Endothelial cell of umbilical vein (primary cell): ENCODE data around the gene GRID1. TPM values are rescaled to one million over a fixed set of nuclear protein-coding genes. Genes with fewer than 3 reads are reported as not detected.

Source experiments
- BruUV-seq: library from RNA; stranded (reverse); fragments of 400-500 nt; replicated peaks from 2 replicates; lab custom pipeline; 2021; lab: Mats Ljungman, UMichigan
- CTCF ChIA-PET: fragments of 300-600, 350-600 bp; sonication (Branson Sonifier 250); formaldehyde crosslinking; loops from one replicate; lab custom pipeline; 2021; ENCODE audit warnings: antibody characterized with exemption, inconsistent platforms; lab: Charles Lee
- POLR2A ChIA-PET: fragments of 300-600, 350-600 bp; sonication (Branson Sonifier 250); formaldehyde crosslinking; loops from one replicate; lab custom pipeline; 2021; ENCODE audit warnings: antibody characterized with exemption, inconsistent platforms; lab: Charles Lee
- DNase-seq: peaks from one replicate; pipeline ENCODE4 v3.0.0-alpha.2; 2011; ENCODE audit warnings: low read depth, low spot score
- FAIRE-seq: peaks from 2 replicates; lab custom pipeline; 2011; peaks lifted over from hg19 to GRCh38; lab: Jason Lieb, UNC
- H2AFZ ChIP-seq: 2 replicates; pipeline ENCODE4 v1.6.0; 2012; ENCODE audit warnings: low read depth, low read length, control low read depth, inconsistent platforms
- H3K27ac ChIP-seq: 2 replicates; pipeline ENCODE4 v1.5.1; 2011; ENCODE audit warnings: low read depth, mild to moderate bottlenecking, control low read depth, low read length, moderate library complexity; ENCODE audit not compliant: insufficient read depth
- H3K27me3 ChIP-seq, 2 experiments: 2 replicates each; pipeline versions ENCODE4 v1.6.0 to v1.6.1; 2011; ENCODE audit warnings: low read length in 2 of 2, mixed read lengths in 1 of 2; ENCODE audit not compliant: control insufficient read depth in 2 of 2, insufficient read depth in 2 of 2
- H3K36me3 ChIP-seq, 2 experiments: 2 replicates in 1 of 2; 3 replicates in 1 of 2; pipeline ENCODE4 v1.5.1; 2011; ENCODE audit warnings: low read length in 2 of 2, mild to moderate bottlenecking in 1 of 2, moderate library complexity in 1 of 2; ENCODE audit not compliant: control insufficient read depth in 2 of 2, insufficient read depth in 2 of 2; ENCODE audit errors: extremely low read depth in 1 of 2
- H3K4me1 ChIP-seq: 3 replicates; pipeline ENCODE4 v1.5.1; 2011; ENCODE audit warnings: mild to moderate bottlenecking, low read length; ENCODE audit not compliant: control insufficient read depth, insufficient read depth; ENCODE audit errors: extremely low read depth
- H3K4me2 ChIP-seq: 2 replicates; pipeline ENCODE4 v1.6.1; 2011; ENCODE audit warnings: low read length, control low read depth, mixed read lengths; ENCODE audit not compliant: insufficient read depth
- H3K4me3 ChIP-seq, 3 experiments: fragments of 200-600 bp in 1 of 3; sonication (generic), shearing (Covaris generic) in 1 of 3; replicated peaks in 1 of 3; 2 replicates each; pipeline ENCODE4 v1.5.1; 2011 to 2016; ENCODE audit warnings: control low read depth in 3 of 3, low read length in 3 of 3, mild to moderate bottlenecking in 2 of 3, inconsistent platforms in 1 of 3, low read depth in 1 of 3, moderate library complexity in 1 of 3; ENCODE audit not compliant: insufficient read depth in 1 of 3
- H3K79me2 ChIP-seq: 2 replicates; pipeline ENCODE4 v1.6.0; 2012; ENCODE audit warnings: low read length, inconsistent platforms; ENCODE audit not compliant: control insufficient read depth, insufficient read depth
- H3K9ac ChIP-seq: replicated peaks from 2 replicates; pipeline ENCODE3; 2011; ENCODE audit warnings: low read length, control low read depth; ENCODE audit not compliant: insufficient read depth; ENCODE audit errors: extremely low read depth
- H3K9me1 ChIP-seq: replicated peaks from 3 replicates; pipeline ENCODE4 v1.6.0; 2011; ENCODE audit warnings: mild to moderate bottlenecking, low read length; ENCODE audit not compliant: control insufficient read depth, insufficient read depth; ENCODE audit errors: extremely low read depth
- H3K9me3 ChIP-seq: replicated peaks from 2 replicates; pipeline ENCODE4 v1.5.1; 2012; ENCODE audit warnings: low read length, inconsistent platforms; ENCODE audit not compliant: control insufficient read depth, insufficient read depth
- H4K20me1 ChIP-seq: replicated peaks from 2 replicates; pipeline ENCODE3; 2011; ENCODE audit warnings: mild to moderate bottlenecking, low read length; ENCODE audit not compliant: control insufficient read depth, insufficient read depth; ENCODE audit errors: extremely low read depth
- EZH2 ChIP-seq: IDR thresholded peaks from 2 replicates; pipeline ENCODE4 v1.6.1; 2012; ENCODE audit warnings: borderline replicate concordance, low read depth, mild to moderate bottlenecking, moderate library complexity, low read length, inconsistent platforms; ENCODE audit not compliant: severe bottlenecking
- FOS ChIP-seq: IDR thresholded peaks from 2 replicates; pipeline ENCODE4 v1.6.1; 2011; ENCODE audit warnings: mild to moderate bottlenecking, low read length, moderate library complexity, borderline replicate concordance; ENCODE audit not compliant: insufficient read depth
- GATA2 ChIP-seq: IDR thresholded peaks from 2 replicates; pipeline ENCODE4 v1.7.0; 2011; ENCODE audit warnings: low read depth, mild to moderate bottlenecking, moderate library complexity, mixed read lengths, low read length; ENCODE audit not compliant: insufficient read length, insufficient read depth
- JUN ChIP-seq: IDR thresholded peaks from 2 replicates; pipeline ENCODE4 v1.6.1; 2011; ENCODE audit warnings: borderline replicate concordance, low read depth; ENCODE audit not compliant: insufficient read length, insufficient read depth
- MYC ChIP-seq: IDR thresholded peaks from one replicate; pipeline ENCODE4 v1.6.1; 2011; ENCODE audit warnings: mild to moderate bottlenecking, low read depth, low read length
- POLR2A ChIP-seq: IDR thresholded peaks from 2 replicates; pipeline ENCODE4 v1.6.1; 2012; ENCODE audit warnings: low read depth, mild to moderate bottlenecking, control low read depth, low read length
- POLR2AphosphoS5 ChIP-seq: IDR thresholded peaks from 2 replicates; pipeline ENCODE4 v1.6.1; 2012; ENCODE audit warnings: low read depth, mild to moderate bottlenecking, control low read depth, low read length, moderate library complexity; ENCODE audit not compliant: insufficient read depth
- dilution Hi-C: fragments of 300-500 bp; cut with MboI; formaldehyde crosslinking; loops from one replicate; pipeline ENCODE4 v1.15.0; 2019; ENCODE audit warnings: low sequenced_read_pairs; ENCODE audit not compliant: extremely low pct_ligation_motif_present
- intact Hi-C: fragments of 100-400 bp; cut with micrococcal nuclease; formaldehyde crosslinking; loops from one replicate; pipeline ENCODE4 v1.10.0; 2022
- polyA plus RNA-seq, 4 experiments: library from polyadenylated mRNA; depleted of rRNA in 3 of 4; stranded (reverse) in 3 of 4; unstranded in 1 of 4; fragments of >200 nt; gene quantifications; 2 replicates each; pipeline versions ENCODE4 v1.2.1 to v1.2.3, GENCODE V29; 2011 to 2012; ENCODE audit warnings: missing spikeins in 1 of 4
- total RNA-seq: library from RNA; stranded (reverse); gene quantifications from 2 replicates; pipeline ENCODE4 v1.2.3, GENCODE V29; 2021
- TF ChIP-seq, protein P1 (sequence below), 2 donors: IDR thresholded peaks; 1 replicate in 1 of 2; 2 replicates in 1 of 2; pipeline ENCODE4 v1.5.1; 2011; ENCODE audit warnings: low read length in 2 of 2, mild to moderate bottlenecking in 2 of 2, moderate library complexity in 2 of 2, control low read depth in 1 of 2, inconsistent platforms in 1 of 2, low read depth in 1 of 2; ENCODE audit not compliant: insufficient read depth in 1 of 2; ENCODE audit errors: extremely low read depth in 1 of 2
- TF ChIP-seq, protein P2 (sequence below): IDR thresholded peaks from 2 replicates; pipeline ENCODE4 v1.6.1; 2011; ENCODE audit not compliant: insufficient read depth, insufficient read length

Gene GRID1
- total and polyA plus RNA-seq, 2 donors (not counting 3 experiments of a cell fraction or from before 2014, with no cell fraction given): not detected

DNA sequence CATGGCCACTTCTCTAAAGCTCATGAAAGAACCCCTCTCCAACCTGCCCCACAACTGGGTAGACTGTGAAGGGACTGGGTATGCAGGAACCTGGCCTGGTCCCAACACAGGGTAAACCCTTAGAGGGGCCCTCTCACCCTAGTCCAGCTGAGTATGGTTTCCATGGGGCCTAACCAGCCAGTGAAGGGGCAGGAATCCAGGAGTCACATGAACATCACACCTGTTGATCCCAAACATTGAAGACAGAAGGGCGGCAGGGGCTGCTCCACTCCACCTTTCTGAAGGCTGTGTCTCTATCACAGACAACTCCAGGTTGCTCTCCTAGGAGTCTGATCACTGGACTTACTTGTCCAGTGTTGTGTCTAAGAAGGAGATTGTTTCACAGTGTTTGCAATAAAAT lies 30.8 kb downstream of the GRID1 start:
- dilution Hi-C loops (no loop called here), intact Hi-C loops (no loop called here)
- TF ChIP-seq MYC (no peak), FOS (no peak), EZH2 (no peak), POLR2A (no peak), JUN (no peak), GATA2 (no peak), POLR2AphosphoS5 (no peak)
- TF ChIP-seq, protein P1, sequence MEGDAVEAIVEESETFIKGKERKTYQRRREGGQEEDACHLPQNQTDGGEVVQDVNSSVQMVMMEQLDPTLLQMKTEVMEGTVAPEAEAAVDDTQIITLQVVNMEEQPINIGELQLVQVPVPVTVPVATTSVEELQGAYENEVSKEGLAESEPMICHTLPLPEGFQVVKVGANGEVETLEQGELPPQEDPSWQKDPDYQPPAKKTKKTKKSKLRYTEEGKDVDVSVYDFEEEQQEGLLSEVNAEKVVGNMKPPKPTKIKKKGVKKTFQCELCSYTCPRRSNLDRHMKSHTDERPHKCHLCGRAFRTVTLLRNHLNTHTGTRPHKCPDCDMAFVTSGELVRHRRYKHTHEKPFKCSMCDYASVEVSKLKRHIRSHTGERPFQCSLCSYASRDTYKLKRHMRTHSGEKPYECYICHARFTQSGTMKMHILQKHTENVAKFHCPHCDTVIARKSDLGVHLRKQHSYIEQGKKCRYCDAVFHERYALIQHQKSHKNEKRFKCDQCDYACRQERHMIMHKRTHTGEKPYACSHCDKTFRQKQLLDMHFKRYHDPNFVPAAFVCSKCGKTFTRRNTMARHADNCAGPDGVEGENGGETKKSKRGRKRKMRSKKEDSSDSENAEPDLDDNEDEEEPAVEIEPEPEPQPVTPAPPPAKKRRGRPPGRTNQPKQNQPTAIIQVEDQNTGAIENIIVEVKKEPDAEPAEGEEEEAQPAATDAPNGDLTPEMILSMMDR (IDR thresholded peaks at IDR 0.05; ENCODE audit: extremely low read depth in 1 of 2, insufficient read depth in 1 of 2, low read depth in 1 of 2, low read length in 2 of 2): no peak
- TF ChIP-seq, protein P2, sequence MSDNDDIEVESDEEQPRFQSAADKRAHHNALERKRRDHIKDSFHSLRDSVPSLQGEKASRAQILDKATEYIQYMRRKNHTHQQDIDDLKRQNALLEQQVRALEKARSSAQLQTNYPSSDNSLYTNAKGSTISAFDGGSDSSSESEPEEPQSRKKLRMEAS: no peak
- no peaks in the 10 kb centered on the region for H3K79me2 ChIP-seq
- CTCF ChIA-PET: no interaction called here
- H3K27ac ChIP-seq: no peak overlapping the region
- no peaks in the 10 kb centered on the region for H3K27me3 ChIP-seq
- H3K9me3 ChIP-seq: no peaks in the 10 kb centered on the region
- no TSS peak for BruUV-seq
- H3K4me2 ChIP-seq: no peak overlapping the region
- H2AFZ ChIP-seq: no peak overlapping the region
- H3K9me1 ChIP-seq: no peaks in the 10 kb centered on the region
- POLR2A ChIA-PET: no interaction called here
- no peaks in the 10 kb centered on the region for H3K36me3 ChIP-seq
- DNase-seq (no peak), FAIRE-seq (no peak)
- H4K20me1 ChIP-seq: no peaks in the 10 kb centered on the region
- H3K9ac ChIP-seq: no peak overlapping the region
- H3K4me3 ChIP-seq: no peak overlapping the region
- no peaks in the 10 kb centered on the region for H3K4me1 ChIP-seq
